NCI-H146 treated with DMSO at 0.1 percent for 48 hours (cell line): Measurements from ENCODE around the gene TP53AIP1.

Experiments used
- DNase-seq: peaks from one replicate; lab custom pipeline; 2025; ENCODE audit not compliant: unreplicated experiment; lab: John Stamatoyannopoulos, UW

TP53AIP1 gene, protein sequence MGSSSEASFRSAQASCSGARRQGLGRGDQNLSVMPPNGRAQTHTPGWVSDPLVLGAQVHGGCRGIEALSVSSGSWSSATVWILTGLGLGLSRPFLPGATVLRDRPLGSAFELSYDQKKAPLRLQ

DNA sequence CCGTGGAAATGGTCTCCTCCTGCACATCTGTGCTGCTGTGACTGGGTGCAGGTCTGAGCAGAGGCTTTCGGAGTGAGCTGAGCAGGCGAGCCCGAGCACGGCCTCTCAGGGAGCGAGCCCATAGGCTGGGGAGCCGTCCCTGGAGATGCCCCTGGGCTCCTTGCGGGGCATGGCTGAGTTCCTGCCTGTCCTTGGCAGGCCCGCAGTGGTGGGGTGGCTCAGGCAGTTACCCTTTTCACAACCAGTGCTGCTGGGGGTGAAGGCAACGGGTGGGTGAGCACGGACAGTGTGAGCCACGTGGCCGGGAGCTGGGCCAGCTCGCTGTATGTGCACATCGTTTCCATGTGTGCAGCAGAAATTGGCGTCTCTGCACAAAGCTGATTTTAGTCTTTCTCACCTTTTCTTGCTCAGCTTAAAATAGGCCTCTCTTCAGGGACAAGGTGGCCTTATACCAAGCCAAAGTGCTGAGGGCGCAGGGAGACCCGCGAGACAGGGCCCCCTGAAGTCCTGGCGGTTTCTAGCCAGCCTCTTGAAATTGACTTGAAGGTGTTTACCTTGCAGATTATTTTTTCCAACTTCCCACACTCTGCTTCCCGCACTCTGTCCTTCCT lies at the start of gene TP53AIP1:
Gene TP53AIP1 (minus strand): TSS at position 55 of the 611 bp plus-strand sequence. CDS start 5,053 bp downstream, outside the sequence.
- DNase-seq, result no peak

DNA sequence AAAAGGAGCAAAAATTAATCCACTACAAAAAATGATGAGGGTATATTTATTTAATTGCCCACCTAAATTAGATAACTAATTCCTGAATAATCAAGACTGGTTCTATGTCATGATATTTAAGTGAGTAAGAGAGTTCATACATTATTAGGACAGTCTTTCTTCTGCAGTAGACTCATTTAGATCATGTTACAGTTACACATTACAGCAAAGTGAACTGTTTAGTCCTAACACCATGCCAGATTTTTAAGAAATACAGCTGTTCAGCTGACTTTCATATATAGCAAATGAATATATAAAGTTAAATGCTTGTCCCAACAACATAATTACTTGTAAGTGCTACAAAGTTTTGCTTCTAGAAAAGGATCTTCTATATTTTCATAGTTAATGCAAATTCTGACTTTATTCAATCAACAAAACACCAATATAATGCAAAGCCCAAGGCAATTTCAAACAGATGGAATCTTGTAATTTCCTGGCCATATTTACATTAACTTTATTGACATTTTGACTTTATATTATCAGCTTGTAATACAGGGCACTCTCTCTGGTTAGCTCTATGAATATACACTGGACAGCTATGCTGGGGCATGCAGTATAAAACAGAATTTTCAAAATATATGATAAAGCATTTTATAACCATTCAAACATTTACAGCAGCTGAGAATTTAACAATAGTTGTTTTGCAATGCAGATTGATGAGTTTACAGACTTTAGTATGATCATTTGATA lies 45.7 kb upstream of the TP53AIP1 start:
- DNase-seq, result no peak

DNA sequence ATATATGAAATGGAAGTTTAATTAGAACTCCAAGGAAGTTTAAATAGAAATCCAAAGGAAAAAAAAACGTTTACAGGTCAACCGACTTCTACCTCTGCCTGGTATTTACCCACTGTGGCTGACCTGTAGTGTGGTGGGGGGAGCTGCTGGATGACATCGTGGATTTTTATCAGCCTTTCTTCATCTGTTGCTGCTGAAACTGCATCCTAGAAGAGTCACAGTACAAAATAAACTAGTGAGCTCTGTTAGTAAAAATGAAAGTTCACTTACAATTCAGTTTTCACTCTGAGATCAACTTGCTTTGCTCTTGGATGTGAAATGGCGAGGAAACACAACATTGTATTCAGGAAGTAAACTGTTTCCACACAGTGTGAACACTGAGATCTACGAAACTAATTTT lies 43.2 kb upstream of the TP53AIP1 start:
- no peak for DNase-seq

DNA sequence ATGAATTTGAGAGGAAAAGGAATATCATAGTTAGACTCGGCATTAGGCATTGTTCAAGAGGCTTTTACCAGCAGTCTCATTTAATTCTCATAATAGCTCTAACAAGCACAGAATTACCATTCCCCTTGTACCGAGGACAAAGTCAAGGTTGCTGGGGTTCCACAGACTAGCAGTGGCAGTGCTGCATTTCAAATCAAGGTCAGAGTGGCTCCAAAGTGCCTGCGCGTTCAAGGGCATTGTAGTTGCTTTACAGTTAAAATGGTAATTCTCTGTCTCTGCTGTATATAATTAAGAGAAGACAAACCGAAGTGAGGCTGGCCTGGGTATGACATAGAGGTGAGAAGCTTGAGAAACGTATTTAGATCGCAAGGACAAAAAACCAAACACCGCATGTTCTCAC lies 40.4 kb upstream of the TP53AIP1 start:
- DNase-seq, result no peak

DNA sequence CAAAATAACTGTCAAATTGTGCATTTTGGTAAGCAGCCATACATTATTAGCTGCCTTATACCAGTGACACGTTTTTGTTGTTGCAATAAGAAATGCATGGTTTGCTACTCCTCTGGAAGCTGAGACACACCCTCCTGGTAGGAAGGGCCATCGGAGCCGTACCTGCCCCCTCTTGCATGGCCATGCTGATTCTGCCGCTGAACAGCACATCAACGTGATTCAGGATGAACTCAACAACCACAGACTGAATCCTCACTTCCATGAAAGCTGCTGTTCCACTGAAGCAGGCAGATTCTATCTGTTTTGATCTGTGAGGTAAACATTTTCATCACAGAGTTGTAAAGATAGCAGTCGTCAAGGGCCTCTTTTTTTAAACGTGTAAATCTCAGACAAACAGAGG lies 38.6 kb upstream of the TP53AIP1 start:
- no peak for DNase-seq

DNA sequence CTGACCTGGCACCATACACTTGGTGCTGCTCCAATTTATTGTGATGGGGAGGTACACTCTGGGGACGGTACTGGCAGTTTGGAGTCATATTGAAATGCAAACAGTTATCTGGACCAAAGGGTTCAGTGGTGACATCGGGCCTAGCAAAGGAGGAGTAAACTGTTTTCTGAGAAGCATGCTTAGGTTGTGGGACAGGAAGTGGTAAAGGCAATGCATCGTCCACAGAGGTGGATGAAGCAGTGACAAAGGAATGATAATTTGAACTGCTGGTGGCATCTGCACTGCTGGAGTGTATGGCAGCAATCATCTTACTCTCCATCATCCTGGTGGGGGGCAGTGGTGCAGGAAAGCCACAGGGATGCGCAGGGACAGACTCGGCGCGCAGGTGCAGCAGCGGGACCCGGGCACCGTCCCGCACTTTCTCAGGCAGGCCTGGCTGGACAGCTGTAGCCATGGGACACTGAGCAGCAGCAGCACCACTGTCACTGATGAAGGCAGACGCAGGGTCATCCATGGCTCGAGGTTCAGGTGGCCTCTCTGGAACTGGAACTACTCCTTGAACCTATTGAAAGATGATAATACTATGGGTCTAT lies 28.0 kb upstream of the TP53AIP1 start:
- no peak for DNase-seq

DNA sequence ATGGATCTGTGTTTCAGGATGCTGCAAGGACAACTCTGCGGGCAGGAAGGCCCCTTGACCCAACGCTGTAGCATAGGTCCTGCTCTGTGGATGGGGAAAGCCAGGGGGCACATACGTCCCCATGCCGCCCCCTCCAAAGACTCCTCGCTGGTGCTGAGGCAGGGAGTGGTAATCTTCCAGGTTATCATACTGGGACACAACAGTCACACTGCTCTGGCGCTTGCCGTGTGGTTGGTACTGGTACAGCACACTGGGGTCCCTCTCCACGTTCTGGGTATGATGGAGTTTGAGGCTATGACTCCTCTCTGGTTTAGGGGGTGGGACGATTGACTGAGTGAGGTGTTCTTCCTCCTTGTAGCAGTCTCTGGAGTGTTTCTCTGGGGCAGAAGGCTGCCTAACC lies 26.2 kb upstream of the TP53AIP1 start:
- no peak for DNase-seq

DNA sequence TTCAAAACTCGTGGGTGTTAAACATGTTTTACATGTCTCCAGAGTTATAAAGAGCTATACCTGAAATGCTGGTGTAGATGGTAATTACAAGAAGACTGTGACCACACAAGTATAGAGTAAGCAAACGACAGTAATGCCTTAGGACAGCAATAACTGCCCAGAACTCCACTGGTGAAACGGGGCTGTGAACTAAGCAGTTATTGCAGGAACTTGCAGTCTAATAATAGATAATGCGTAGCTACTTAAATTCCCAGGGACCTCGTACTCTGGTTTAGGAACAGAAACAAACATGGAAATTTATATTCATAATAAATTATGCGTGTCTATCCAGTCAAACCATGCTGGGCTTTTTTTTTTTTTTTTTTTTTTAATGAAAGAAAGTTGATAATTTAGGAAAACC lies 24.9 kb upstream of the TP53AIP1 start:
- no peak for DNase-seq

DNA sequence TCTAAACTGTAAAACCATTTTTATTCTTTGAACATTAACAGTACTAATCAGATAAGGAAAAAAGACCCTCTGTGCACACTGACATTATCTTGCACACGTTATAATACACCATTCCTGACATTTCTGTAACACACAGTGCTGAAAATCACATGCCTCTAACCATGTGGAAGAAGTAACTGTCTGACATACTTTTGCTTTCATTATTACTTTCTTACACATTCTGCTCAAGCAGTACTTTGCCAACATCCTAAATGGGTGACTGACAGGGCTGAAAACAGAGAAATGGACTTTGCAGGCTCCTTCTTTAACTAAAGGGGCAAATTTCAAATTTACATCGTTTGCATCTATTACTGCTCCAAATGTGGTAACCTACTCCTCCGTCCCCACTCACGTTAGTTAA lies 22.8 kb upstream of the TP53AIP1 start:
- no peak for DNase-seq

DNA sequence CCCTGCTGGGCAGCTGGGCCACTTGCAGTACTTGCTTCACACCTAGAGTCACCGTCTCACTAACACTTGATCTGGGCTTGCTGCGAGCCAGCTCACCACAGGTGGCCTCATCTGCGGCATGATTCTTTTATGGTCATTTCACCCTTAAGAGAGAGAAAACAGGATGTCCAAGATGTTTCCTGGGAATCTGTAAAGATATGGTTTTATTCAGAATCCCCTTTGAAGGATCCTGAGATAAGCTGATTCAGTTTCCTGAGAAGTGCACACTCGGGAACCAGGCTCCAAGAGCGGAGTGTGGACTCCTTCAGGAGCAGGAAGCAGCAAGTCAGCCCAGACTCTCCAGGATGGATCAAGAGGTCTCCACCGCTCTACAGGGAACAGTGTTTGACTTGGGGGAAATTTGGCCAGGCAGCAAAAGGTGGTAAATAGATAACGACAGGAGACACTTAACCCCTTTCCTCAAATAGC lies 21.8 kb upstream of the TP53AIP1 start:
- no peak for DNase-seq

DNA sequence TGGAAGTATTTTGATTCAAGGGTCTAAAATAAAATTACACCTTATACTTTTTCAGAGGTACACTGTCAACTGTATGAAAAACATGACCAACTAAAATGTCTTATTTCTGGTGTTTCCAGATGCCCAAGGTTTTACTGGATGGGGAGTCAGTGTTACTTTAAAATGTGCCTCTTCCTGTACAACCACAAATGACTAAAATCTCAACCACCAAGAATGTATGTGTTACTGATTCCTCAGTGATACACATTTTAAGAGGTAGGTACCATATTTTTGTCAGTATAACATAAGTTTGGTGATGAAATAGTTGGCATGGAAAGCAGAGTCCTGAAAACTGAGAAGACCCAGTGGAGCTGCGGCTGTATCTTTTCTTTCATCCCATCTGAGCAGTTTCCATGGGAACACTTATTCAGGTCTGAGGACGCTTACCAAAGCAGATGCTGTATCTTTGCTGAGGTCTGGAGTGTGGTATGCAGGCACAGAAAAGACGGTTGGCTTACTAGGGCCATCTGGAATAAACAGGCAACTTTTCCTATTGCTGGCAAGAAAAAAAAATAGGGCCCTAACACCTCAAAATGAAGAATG lies 21.2 kb upstream of the TP53AIP1 start:
- no peak for DNase-seq

DNA sequence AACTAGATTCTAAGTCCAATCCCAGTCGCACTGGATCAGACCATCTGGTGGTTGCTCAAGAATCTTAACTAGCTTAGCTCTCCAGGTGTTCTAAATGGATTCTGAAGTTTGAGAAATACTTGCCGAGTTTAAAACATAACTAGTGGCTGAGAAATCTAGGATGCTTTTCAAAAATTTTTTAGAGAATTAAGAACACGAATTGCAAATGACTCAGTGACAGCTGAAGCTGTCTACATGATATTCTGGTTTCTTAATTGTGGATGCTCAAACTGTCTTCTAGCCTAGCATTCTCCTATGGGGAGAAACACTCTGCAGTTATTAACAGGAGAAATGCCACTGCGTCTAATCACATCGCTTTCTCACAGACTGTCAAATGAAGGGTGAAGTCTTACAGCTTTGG lies 20.2 kb upstream of the TP53AIP1 start:
- no peak for DNase-seq

DNA sequence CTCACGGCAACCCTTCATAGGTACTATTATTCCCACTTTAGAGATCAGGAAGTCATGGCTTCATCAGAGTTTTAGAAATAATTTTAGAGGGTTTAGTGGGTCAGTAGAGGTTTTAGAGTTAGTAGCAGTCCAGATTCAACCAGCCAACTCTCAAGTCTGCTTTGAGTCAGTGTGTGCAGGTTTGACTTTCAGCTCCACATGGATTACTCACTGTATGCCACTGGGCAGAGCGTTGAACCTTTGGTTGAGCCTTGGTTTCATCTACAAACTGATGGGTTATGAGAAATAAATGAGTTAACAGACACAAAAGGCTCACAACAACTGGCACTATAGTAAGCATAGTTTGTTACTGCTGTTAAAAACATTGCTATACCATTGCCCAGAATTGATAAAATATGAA lies 19.0 kb upstream of the TP53AIP1 start:
- no peak for DNase-seq

DNA sequence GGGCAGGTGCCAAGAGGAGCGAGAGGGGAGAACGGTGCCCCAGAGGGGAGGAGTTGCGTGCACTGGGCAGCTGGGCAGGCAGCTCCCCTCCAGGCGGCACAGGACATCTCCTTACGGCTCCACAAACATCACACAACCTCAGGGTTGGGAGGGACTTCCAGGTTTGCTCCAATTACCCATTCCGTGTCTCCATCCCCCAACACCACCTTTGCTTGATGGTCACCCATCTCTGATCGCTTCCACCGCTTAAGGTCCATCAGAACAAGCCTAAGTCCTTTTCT lies 14.5 kb upstream of the TP53AIP1 start:
- DNase-seq, result no peak

DNA sequence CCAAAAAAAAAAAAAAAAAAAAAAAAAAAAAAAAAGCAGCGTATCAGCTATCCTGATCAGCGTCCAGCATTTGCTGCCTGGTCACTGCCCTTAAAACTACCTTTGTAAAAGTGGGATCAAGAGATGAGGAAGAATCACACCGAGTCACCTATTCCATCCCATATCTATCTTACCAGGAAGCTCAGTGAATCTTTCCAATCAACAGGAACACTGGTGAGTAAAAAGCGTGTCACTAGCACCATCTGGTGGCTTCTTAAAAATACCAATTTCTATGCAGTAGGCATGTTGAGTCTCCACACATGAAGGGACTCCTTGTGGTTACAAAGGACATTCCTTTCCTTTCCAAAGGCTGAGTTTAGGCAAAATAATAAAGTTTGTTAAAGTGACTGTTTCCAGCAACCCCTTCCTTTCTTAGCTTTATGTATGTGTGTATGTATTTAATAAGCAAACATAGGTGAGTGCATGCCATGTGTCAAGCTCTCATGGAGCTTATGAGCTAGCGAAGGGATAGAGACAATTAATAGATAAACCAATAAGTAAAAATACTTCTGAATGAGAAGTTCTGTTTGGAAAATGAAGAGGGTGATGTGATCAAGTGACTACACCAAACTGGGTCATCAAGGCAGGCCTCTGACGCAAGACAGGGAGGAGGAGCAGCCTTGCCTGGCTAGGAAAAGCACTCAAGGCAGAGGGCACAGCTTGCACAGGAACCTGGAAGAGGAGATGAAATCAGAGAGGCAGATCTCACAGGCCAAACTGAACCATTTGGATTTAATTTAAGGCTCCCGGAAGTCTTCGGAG lies 13.9 kb upstream of the TP53AIP1 start:
- DNase-seq, result peak; percentile 62

DNA sequence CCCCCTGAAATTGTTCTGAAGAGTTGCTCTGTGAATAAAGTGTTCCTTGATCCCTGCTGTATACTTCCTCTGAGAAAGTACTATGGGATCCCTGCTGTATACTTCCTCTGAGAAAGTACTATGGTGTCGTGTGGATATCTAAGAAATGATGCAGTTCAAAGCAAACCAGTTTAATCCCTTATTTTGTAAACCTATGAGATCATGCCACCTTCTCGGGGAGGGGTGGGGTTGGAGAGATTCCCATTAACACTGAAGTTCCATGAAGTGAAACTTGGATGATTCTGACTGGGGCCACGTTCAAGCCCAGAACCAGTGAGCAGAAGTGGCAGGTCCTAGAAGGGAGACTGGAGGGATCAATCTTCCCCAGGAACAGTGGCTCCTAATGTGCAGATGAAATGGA lies 13.0 kb upstream of the TP53AIP1 start:
- no peak for DNase-seq

DNA sequence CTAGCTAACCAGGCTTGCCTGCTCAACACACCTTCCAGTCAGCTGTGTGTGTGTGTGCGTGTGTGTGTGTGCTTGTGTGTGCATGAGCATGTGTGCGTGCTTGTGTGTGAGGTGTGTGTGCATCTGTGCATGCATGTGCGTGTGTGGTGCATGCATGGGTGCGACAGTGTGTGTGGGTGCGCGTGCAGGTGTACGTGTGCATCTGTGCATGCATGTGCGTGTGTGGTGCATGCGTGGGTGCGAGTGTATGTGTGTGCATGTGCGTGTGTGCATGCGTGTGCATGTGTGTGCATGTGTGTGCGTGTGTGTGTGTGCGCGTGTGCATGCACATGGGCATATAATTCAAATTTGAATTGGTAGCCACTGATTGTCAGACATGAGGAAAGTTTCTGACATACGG lies 10.5 kb upstream of the TP53AIP1 start:
- no peak for DNase-seq

DNA sequence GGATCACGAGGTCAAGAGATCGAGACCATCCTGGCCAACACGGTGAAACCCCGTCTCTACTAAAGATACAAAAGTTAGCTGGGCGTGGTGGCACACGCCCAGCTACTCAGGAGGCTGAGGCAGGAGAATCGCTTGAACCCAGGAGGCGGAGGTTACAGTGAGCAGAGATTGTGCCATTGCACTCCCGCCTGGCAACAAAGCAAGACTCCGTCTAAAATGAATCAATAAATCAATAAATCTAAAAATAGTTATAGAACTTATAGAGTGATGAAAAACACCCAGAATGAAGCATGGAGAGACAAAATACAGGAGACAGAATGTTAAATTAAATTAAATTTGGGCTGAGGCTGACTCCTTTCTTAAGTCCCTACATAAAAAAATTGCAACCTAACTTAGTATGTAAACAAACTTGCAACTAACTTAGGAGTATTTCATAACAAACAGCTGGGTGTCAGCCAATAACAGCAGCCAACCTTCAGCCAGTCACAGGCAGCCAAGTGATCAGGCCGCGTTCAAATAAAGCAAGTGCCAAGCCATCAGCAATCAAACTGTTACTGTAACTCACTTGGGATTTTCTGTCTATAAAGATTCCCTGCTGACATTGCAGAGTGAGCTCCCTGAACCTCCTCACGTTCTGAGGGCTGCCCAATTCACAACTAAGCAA lies 7.3 kb upstream of the TP53AIP1 start:
- DNase-seq, result no peak

DNA sequence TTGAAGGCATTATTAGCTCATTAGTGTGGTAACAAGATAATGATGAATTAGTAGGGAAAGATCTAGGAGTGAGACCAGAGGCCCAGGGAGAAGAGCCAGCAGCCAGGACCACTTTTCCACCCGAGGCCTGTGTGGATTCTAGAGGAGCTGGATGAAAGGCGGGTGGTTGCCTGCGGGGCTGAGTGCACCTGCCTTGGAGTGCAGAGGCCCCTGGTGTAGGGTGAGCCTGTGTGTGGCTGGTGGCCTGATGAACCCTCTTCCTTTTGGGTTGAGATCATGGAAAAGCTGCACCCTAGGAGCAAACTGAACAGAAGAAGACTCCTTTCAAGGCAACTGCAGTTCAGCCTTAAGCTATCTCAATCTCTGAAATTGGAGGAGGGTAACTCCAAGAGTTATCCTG lies 5.9 kb upstream of the TP53AIP1 start:
- peak; percentile 11 for DNase-seq

DNA sequence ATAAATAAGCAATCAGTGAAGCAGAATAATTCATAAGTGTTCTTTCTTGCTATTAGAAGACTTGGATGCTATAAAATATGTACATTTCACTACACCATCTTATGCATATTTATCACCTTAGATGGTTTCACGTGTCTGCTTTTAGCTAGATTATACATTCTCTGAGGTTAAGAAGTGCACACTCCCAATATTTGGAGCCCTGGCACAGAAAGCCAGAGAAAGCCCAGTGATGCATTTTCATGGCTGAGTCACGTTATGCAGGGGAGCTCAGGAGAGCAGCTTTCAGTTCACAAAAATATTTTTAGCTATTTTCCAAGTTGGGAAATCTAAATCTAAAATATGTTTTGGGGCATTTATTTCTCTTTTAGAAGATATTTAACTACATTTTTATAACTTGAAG lies 5.1 kb upstream of the TP53AIP1 start:
- DNase-seq, result no peak

DNA sequence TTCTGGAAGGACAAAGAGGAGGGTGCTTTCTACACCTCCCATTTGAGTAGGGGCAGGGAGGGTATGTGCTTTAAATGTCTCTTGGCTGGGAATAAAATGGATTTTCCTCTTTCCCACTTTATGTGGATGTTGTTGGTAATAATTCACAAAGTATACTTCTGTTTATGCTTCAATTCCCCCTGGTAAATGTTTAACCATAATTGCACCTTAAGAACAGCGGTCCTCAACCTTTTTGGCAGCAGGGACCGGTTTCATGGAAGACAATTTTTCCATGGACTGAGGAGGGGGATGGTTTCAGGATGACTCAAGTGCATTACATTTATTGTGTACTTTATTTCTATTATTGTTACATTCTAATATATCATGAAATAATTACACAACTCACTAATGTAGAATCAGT lies 4.0 kb upstream of the TP53AIP1 start:
- no peak for DNase-seq
